MM.1S (cell line): ENCODE data around the gene RPS6KA3.

Experiments used
- EZH2 ChIP-seq: fragments of 300-600 bp; sonication (generic); optimal IDR thresholded peaks from 2 replicates; pipeline ENCODE3; 2017; ENCODE audit warnings: low read depth, mild to moderate bottlenecking, antibody characterized with exemption, low read length, mixed read lengths
- EZH2phosphoT487 ChIP-seq: fragments of 300-600 bp; sonication (generic); IDR thresholded peaks from 2 replicates; pipeline ENCODE4 v1.6.1; 2018; ENCODE audit warnings: antibody characterized with exemption, low read length
- TF ChIP-seq, protein P1 (sequence below): fragments of 300-600 bp; sonication (generic); IDR thresholded peaks from 2 replicates; pipeline ENCODE4 v1.5.1; 2016; ENCODE audit warnings: antibody characterized with exemption, low read length, mixed read lengths

DNA sequence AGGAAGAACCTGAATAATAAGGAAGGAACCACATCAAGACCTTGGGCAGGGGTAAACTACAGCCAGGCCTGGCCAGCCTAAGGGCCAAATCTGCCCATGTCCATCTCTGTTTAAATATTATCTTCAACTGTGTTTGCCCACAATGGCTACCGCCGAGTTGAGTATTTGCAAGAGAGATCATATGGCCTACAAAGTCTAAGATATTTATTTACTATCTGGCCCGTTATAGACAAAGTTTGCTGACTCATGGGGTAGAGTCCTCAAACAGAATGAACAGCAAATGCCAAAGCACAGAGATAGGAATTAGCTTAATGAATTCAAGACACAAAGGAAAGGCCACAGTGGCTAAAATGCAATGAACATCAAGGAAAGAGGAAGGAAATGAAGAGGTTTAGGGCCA is 44.8 kb downstream of the RPS6KA3 start:
- TF ChIP-seq EZH2 (no peak), EZH2phosphoT487 (no peak)
- TF ChIP-seq, protein P1, sequence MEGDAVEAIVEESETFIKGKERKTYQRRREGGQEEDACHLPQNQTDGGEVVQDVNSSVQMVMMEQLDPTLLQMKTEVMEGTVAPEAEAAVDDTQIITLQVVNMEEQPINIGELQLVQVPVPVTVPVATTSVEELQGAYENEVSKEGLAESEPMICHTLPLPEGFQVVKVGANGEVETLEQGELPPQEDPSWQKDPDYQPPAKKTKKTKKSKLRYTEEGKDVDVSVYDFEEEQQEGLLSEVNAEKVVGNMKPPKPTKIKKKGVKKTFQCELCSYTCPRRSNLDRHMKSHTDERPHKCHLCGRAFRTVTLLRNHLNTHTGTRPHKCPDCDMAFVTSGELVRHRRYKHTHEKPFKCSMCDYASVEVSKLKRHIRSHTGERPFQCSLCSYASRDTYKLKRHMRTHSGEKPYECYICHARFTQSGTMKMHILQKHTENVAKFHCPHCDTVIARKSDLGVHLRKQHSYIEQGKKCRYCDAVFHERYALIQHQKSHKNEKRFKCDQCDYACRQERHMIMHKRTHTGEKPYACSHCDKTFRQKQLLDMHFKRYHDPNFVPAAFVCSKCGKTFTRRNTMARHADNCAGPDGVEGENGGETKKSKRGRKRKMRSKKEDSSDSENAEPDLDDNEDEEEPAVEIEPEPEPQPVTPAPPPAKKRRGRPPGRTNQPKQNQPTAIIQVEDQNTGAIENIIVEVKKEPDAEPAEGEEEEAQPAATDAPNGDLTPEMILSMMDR = no peak
